HG02885 (cell line): Measurements from ENCODE around the gene UBQLN2.
"Not testable (repeated sequence)": the region's sequence is repeated elsewhere in the genome, so short reads cannot be mapped to it uniquely, and the experiment has no call there.

ENCODE experiments used
- ATAC-seq: cut with Tn5 transposase; IDR thresholded peaks from one replicate; pipeline ENCODE4 v1.9.1; 2021; ENCODE audit warnings: mild to moderate bottlenecking; ENCODE audit not compliant: unreplicated experiment, poor library complexity

The UBQLN2 gene

DNA sequence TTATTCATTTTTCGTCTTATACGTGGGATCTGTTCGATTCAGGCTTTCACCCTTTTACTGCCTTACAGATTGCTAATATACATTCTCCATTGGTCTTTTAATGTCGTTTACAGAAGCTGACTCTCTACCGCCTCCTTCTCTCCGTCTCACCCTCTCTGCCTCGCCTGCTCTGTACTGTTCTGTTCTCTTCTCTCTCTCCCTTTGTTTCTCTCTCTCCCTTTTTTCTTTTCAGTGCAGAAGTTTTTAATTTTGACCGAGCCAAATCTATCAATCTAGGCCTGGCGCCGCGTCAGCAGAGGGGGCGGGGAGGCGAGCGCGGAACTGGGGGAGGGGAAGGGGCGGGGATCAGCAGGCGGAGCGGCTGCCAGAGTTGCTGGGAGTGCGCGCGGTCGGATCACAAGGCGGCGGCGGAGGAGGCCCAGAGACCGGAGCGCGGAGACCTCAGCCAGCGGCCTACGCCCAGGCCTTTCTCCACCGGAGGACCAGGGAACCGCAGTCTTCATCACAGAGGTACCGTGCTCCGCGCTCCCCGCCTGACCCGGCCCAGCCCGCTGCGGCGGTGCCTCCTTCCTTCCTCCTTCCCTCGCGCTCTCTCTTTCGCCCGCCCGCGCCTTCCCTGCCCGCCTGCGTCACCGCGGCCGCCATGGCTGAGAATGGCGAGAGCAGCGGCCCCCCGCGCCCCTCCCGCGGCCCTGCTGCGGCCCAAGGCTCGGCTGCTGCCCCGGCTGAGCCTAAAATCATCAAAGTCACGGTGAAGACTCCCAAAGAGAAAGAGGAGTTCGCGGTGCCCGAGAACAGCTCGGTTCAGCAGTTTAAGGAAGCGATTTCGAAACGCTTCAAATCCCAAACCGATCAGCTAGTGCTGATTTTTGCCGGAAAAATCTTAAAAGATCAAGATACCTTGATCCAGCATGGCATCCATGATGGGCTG is at the start of gene UBQLN2:
Gene UBQLN2, plus strand, starts transcription at position 397 of the 931 bp plus-strand sequence. Its CDS starts 247 bp downstream, at position 644.
- peak; percentile 74 for ATAC-seq

DNA sequence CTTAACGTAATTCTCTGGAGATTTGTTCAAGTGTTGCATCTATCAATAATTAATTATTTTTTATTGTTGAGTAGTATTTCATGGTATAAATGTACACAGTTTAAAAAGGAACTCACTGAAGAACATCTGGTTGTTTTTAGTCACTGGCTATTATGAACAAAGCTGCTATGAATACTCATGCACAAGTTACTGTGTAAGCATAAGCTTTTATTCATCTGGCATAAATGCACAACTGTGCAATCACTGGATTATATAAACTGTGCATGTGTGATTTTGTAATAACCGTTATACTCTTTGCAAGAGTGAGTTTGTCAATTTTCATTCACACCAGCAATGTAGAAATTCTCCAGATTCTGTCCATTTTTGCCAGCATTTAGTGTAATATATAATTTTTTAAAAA is 43.8 kb upstream of the UBQLN2 start:
- no peak for ATAC-seq

DNA sequence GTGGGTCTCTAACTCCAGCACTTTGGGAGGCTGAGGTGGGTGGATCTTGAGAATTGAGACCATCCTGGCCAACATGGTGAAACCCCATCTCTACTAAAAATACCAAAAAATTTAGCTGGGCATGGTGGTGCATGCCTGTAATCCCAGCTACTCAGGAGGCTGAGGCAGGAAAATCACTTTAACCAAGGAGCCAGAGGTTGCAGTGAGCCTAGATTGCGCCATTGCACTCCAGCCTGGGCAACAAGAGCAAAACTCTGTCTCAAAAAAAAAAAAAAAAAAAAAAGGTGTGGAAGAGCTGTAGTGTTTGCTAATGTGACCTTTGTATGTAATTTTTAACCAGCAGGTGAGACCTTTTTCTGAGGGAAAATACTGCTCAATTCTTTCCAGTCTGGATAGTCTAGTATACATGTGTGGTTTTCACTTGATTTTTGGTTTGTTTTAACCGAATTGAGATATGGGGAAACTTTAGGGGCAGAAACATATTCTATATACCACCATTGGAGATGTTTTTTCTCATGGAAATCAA is 33.9 kb upstream of the UBQLN2 start:
- not testable (repeated sequence) for ATAC-seq

DNA sequence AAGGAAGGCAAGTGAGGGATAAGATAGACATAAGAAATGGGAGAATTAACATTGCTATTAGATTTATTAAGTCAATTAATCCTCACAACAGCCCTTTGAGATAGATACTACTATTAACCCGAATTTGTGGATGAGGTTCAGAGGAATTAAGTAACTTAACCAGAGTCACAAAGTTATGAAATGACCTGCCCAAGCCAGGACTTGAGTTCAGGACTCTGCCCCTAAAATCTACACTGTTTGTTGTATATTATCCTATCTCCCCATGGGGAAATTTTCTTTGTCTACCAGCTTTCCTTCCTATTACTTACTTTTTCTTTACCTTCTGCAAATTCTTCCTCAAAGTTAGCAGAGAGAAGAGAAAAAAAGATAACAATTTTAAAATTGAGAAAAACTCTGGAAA is 33.4 kb upstream of the UBQLN2 start:
- ATAC-seq: no peak

DNA sequence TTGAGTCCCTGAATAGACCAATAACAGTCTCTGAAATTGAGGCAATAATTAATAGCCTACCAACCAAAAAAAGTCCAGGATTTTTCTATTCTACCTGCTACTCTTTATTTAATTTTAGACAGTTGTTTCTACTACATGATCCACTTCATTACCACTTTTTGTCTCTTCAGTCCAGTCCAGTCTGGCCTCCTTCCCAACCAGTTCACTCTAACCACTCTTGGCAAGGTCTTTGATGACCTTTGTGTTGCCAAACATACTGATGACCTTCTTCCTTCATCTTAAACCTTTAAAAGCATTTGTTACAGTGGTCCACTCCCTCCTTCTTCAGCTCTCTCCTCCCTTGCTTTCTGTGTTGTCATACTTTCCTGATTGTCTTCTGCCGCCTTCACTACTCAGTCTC is 12.8 kb upstream of the UBQLN2 start:
- ATAC-seq: no peak

DNA sequence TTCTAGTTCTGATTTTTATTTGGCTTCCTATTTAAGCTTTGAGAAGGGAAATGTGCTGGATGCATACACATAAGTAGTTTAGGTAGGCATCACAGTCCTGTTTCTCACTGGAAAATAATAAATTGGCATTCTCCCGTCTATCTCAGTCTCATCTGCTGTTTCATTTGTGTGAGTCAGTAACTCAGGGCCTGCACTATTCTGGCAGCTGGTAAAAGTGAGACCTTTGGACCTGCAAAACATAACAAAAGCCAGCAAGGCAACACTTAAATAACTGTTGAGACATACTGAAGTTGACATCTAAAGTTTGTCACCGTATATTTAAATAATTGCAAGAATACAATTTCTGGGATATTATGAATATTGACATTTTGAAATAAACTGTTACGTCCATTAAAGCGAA is 8.6 kb upstream of the UBQLN2 start:
- no peak for ATAC-seq

DNA sequence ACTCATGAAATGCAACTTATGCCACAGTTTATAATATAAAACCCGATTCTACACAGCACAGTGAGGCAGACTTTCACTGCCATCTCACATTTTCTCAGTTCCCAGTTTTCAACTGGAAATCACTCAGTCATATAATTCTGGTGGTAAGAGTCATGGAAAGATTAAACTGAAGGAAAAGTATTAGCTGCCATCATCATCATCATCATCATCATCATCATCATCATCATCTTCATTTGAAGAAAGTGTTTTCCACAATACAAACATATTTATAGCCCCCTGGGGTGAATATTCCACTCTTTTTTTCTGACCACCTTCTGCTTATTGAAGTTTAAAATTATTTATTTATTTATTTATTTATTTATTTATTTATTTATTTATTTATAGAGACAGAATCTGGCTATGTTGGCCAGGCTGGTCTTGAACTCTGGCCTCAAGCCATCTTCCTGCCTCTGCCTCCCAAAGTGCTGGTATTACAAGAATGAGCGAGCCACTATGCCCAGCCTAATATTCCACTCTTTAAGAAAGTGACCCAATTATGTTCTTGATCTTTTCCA is 6.0 kb upstream of the UBQLN2 start:
- no peak for ATAC-seq

DNA sequence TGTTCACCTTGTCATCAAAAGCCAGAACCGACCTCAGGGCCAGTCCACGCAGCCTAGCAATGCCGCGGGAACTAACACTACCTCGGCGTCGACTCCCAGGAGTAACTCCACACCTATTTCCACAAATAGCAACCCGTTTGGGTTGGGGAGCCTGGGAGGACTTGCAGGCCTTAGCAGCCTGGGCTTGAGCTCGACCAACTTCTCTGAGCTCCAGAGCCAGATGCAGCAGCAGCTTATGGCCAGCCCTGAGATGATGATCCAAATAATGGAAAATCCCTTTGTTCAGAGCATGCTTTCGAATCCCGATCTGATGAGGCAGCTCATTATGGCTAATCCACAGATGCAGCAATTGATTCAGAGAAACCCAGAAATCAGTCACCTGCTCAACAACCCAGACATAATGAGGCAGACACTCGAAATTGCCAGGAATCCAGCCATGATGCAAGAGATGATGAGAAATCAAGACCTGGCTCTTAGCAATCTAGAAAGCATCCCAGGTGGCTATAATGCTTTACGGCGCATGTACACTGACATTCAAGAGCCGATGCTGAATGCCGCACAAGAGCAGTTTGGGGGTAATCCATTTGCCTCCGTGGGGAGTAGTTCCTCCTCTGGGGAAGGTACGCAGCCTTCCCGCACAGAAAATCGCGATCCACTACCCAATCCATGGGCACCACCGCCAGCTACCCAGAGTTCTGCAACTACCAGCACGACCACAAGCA is 898 bp downstream of the UBQLN2 start:
- peak; percentile 12 for ATAC-seq

DNA sequence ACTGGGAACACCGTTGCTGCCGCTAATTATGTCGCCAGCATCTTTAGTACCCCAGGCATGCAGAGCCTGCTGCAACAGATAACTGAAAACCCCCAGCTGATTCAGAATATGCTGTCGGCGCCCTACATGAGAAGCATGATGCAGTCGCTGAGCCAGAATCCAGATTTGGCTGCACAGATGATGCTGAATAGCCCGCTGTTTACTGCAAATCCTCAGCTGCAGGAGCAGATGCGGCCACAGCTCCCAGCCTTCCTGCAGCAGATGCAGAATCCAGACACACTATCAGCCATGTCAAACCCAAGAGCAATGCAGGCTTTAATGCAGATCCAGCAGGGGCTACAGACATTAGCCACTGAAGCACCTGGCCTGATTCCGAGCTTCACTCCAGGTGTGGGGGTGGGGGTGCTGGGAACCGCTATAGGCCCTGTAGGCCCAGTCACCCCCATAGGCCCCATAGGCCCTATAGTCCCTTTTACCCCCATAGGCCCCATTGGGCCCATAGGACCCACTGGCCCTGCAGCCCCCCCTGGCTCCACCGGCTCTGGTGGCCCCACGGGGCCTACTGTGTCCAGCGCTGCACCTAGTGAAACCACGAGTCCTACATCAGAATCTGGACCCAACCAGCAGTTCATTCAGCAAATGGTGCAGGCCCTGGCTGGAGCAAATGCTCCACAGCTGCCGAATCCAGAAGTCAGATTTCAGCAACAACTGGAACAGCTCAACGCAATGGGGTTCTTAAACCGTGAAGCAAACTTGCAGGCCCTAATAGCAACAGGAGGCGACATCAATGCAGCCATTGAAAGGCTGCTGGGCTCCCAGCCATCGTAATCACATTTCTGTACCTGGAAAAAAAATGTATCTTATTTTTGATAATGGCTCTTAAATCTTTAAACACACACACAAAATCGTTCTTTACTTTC is 1.8 kb downstream of the UBQLN2 start:
- ATAC-seq: no peak

DNA sequence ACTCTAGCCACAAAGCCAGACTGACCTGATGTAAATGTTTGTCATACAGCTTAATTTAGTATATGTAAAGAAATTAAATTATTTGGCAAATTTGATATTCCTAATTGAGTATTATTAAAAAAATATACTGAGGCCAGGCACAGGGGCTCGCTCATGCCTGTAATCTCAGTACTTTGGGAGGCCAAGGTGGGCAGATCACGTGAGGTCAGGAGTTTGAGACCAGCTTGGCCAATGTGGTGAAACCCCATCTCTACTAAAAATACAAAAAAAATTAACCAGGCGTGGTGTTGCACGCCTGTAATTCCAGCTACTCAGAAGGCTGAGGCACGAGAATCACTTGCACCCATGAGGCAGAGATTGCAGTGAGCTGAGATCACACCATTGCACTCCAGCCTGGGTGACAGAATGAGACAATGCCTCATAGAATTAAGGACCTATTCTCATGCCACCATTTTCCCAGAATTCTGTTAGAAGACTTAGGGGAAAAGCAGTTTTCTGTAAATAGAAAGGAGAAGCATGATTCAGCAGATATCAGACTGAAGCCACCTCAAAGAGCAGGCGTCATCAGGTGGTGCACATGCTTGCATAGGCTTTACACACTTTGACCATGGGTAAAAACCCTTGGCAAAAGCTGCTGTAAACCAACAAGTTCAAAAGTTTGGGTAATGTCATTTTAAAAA is 6.1 kb downstream of the UBQLN2 start:
- ATAC-seq: no peak

DNA sequence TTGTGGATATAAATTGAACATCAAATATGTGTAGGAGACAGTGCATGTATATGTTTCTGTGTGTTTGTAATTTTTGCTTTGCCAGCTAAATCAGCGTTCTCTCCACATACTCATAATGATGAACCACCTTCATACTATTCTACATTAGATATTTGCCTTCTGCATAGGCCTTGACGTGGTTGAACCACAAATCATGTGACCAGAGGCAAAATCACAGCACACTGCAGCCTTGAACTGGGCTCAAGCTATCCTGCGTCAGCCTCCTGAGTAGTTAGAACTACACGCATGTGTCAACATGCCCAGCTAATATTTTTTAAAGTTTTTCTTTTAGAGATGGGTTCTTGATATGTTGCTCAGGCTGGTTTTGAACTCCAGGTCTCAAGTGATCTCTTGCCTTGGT is 9.5 kb downstream of the UBQLN2 start:
- no peak for ATAC-seq

DNA sequence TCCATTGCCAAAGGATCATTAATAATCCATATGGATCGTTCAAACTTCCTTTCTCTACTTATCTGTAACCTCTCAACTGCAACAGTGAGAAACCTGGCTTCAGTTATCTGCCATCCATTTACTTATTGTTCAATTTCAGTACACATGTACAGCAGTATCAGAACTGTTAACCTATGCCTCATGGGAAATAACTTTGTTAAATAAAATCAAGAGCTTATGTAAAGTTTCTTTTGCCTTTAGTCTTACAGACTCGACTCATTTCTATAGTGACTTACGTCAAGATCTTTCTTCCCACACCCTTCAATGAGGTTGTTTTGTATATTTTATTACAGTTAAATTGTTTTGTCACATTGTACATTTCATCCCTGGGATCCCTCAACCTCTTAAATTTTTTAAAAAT is 11.4 kb downstream of the UBQLN2 start:
- ATAC-seq: no peak

DNA sequence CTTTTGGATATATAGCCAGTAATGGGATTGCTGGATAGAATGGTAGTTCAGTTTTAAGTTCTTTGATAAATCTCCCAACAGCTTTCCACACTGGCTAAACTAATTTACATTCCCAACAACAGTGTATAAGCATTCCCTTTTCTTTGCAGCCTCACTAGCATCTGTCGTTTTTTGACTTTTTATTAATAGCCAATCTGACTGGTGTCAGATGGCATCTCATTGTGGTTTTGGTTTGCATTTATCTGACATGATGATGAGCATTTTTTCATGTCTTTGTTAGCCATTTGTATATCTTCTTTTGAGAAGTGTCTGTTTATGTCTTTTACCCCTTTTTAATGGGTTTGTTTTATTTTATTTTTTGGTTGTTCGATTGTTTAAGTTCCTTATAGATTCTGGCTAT is 13.3 kb downstream of the UBQLN2 start:
- ATAC-seq: no peak

DNA sequence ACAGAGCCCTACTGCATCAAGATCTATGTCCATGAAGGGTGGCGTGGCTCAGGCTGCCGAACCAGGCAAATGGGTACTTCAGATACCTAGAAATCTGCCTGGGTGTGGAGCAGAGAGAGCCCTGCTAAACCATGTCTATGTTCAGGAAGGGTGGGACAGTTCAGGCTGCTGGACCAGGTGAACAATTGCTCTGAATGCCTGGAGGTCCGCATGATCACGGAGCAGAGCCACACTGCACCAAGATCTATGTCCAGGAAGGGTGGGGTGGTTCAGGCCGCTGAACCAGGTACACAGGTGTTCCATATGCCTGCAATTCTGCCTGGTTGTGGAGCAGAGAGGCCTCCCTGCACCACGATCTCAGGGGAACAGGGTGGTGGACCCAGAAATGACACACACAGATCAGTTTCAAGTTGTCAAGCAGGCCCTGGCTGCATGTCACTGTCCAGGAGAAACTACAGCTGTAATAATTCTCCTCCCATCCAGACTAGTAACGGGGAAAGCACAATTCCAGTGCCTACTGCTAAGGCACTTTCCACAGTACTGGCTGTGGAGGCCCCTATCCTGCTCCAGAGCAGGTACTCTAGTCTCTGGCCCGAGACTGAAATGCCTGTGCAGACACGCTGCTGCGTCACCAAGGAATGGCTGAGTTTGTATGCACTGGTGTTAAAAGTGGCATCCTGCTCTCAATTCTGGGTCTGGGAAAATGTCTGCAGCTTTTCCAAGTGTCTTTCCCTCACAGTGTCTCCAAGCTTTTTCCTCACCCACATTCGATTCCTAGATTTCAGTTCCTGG is 25.2 kb downstream of the UBQLN2 start:
- ATAC-seq: no peak

DNA sequence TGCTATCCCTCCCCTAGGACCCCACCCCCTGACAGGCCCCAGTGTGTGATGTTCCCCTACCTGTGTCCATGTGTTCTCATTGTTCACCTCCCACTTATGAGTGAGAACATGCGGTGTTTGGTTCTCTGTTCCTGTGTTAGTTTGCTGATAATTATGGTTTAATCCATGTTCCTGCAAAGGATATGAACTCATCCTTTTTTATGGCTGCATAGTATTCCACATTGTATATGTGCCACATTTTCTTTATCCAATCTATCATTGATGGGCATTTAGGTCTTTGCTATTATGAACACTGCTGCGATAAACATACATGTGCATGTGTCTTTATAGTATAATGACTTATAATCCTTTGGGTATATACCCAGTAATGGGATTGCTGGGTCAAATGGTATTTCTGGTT is 28.4 kb downstream of the UBQLN2 start:
- ATAC-seq: not testable (repeated sequence)

DNA sequence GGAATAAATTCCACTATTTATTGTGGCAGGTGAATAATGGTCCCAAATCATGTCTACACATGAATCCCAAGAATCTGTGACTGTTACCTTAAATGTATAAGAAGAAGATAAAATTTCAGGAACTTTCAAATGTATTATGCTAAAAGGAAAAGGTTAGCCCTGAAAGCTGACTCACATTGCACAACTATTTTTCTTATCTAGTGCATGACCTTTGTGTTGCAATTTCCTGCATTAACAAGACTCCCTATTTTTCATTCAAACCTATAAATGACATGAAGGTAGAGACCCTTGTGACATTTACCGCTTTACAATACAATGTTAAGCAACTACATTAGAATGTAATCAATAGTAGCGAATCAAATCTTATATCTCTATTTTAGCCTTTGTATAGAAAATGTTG is 36.7 kb downstream of the UBQLN2 start:
- ATAC-seq: no peak

DNA sequence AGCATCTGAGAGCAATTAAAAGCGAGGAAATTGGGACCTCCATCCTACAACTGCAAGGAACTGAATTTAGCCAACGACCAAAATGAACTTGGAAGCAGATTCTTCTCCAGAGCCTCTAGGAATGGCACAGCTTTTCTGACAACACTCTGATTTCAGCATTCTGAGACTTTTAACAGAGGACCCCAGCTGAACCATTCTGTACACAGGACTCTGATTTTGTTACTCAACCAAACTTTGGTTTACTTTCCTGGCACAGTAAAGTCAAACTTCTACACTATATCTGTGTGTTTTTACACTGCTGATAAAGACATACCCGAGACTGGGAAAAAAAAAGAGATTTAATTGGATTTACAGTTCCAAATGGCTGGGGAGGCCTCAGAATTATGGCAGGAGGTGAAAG is 37.6 kb downstream of the UBQLN2 start:
- no peak for ATAC-seq

DNA sequence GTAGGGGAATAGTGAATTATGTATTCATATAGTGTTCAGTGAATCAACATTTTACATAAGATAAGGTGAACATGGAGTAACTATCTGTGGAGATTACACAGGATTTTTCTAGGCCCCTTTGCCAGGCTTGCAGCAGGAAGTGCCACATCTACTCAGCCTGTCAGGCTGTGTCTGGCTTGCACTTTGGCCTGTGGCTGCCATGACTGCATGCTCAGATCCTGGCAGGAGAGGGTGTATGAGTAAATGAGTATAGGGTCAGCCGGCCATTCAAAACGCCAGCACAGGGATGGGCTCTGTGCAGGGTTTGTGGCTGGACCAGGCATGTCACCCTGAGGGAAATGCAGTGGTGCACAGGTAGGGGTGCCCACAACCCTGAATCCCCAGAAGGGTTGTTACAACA is 51.9 kb downstream of the UBQLN2 start:
- no peak for ATAC-seq
